IPS-NIHi7 (cell line): ENCODE results near the gene HOXD8.

Experiments used
- DNase-seq: peaks from one replicate; pipeline ENCODE4 v3.0.0; 2012; ENCODE audit warnings: mixed read lengths; ENCODE audit errors: extremely low spot score

The HOXD8 gene

DNA sequence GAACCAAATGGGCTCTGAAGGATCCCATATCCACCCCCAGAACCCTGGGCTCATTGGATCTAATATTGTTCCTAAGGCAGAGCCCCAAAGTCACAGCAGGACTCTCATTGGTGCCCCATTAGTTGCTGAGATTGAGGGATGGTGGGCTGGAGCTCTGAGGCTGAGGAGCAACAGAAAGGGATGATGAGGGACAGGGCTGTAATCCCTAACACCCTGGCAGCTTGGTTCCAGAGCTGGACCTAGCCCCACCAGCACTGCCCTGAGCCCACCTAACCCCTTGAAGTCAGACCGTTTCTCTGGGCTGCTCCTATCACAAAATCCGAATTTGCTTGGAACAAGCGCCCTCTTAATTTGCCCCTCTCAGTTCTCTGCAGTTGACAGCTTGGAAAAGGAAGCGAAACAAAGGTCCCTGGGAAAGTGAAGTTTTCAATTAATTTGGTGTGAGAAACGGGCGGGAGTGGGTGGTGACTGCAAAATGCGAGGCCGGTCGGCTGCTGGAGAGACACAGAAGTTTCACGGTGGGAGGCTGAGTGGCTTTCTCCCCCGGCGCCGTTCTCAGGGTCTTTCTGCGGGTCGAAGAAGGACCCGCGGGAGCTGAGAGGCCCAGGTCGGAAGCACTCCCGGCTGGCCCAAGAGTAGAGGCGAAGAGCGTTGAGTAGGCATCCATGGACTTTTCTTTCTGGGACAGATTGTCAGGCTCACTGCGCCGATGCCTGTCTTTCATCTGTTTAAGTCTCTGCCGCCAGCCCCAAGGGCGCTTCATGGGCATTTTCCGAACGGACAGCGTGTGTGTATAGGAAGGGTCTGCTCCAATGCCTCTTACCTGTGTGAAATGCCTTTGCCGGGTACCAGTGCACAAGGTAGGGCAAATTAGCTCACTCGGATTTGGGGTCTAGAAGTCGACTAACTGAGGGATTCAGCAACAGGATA lies 37.9 kb upstream of the HOXD8 start:
- no peak for DNase-seq

- peak; percentile 59 for DNase-seq
Observed at GRCh38 chr2:176092270-176093144, 37.0 kb upstream of the HOXD8 start, which contains the start of gene HOXD13. TSS of gene HOXD13 (plus strand) at chr2:176092721. CDS start at chr2:176092891, 170 bp downstream.

- no peak for DNase-seq
Observed at GRCh38 chr2:176093145-176093897, 36.2 kb upstream of the HOXD8 start.

DNA sequence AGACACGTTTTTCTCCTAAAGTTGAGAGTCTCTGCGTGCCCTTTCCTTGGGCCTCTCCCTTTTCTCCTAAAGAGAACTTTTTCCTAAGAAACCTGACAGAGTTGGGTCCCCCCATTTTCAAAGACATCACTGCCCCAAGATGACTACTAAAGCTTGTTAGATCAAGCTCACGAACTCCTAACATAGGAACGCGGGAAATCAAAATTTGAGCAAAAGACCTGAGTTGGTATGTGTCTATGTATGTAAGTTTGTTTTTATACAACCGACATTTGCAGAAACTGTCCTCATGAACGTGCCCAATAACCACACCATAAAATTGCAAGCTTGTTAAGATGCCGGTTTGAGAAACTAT lies 35.6 kb upstream of the HOXD8 start:
- no peak for DNase-seq

DNA sequence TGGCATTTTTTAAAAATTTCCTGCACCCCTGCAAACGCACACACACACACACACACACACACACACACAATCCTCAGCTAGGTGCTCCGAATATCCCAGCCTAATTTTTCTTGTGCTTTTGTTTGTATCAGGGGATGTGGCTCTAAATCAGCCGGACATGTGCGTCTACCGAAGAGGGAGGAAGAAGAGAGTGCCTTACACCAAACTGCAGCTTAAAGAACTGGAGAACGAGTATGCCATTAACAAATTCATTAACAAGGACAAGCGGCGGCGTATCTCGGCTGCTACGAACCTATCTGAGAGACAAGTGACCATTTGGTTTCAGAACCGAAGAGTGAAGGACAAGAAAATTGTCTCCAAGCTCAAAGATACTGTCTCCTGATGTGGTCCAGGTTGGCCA lies 35.2 kb upstream of the HOXD8 start:
- DNase-seq = no peak

- no peak for DNase-seq
Observed at GRCh38 chr2:176095421-176095820, 34.1 kb upstream of the HOXD8 start.

- no peak for DNase-seq
Observed at GRCh38 chr2:176096243-176096985, 33.1 kb upstream of the HOXD8 start.

DNA sequence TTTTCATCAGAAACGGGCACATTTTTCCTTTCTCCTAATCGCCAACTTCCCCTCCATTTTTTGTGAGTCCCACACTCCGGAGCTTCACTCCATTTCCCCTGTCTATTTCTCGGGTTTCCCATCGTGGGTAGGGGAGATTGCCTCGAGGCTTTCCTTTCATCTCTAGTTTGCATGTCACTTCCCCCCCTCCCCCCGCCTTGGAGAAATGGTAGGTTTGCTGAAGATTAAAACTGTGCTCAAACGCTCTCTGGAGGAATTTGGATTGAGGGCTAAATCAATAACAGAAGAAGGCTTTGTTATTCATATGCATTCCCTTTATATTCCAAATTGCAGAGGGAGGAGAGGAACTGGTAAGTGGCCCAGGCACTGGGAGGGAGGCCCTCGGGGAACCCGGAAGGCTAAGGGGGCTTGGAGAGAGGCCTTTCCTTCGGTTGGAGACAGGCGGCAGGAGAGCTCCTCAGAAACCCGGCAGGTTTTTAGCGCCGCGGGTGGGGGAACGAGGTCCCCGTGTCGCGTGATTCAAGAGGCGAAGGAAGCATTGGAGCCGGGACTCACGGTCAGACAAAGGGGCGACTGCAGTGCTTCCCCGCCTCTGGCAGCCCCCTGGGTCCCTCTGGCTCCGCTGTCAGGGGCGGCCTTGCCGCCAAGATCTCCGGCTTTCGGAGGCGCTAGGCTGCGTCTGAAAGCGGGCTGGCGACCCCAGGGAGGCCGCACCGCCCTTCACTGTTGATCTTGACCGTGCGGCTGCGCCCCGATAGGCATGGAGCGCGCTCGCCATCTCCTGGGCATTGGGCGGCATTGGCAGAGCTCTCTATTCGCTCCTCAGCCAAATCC lies 32.3 kb upstream of the HOXD8 start:
- peak; percentile 82 for DNase-seq

DNA sequence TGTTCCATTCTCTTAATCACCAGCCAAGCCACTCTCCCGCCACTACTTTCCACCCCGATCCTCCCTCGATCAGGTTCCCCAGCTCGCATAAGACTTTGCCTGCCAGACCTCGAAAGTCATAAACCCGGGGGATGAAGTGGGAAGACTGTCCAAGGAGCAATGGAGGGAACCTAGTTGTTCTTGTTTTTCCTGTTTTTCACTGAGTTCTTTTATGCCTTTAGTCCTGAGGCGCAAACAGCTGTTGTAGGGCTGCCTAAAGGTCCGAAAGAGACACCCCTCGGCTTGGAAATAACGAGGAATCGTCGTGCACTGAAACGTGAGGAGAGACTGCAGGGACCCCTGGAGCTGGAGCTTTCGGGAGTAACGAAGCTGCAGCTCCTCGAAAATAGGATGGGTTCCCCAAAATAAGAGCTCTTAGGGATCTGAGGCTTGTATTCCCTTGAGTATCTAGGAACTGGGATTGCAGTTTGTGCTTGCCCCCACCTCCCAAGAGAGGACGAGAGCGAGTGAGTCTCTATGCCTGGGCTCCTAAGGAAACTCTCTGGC lies 31.6 kb upstream of the HOXD8 start:
- no peak for DNase-seq

DNA sequence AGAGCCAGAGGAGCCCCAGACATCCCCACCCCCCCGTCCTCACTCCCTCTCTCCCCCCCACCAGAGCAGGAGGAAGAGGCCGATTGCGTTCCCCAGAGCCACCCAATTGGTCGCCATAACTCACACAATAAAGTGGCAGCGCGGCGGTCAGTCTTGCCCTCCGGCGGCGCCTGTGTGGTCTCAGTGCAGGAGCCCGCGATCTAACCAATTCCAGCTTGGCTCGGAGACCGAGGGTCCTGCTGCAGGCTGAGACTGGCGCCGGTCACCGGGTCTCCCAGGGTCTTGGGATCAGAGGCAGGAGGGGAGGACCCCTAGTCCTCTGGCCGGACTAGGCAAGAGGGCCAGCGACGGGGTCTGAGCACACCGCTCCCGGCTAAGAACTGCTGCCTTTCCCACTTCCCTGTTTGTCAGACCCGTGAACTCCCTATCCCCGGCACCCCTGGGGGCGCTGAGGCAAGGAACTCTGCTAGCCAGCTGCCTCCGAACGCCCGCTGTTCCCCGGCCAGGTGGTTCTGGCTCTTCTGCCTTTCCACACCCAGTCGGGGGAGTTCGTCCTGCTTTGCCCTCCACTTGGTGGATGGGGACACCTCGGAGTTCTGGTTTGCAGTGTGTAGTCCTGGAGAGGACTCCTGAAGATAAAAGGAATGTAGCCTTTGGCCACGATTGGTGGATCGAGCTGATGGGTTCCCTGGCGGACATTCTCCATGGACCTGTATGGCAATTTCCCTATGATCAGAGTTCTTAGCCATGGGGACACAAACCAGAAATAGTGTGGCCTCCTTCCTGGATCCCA lies 30.9 kb upstream of the HOXD8 start:
- peak; percentile 12 for DNase-seq

DNA sequence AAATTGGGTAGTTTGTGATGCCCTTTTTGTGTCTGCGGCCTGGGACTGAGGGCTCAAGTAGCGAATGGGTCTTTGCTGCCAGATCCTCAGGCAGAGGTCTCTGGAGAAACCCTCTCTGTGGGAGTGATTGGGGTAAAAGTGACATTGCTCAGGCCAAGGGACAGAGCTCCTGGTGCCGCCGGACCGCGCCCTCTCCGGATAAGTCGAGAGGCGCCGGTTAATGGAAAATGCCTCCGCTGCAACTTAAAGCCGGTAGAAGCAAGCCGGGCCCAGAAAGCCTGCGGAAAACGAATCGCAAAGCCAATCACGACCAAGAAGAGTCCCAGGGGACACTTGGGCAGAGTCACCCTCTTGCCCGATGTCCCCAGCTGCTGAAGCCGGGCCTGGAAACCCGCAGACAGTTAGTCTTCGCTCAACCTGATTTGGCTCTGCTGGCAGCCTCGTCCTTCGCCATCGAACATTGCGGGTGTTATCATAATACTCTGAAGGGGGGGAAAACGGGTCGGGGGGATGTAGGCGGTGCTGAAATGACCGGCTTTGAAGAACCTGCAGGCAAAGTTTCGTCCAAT lies 30.3 kb upstream of the HOXD8 start:
- DNase-seq = no peak

DNA sequence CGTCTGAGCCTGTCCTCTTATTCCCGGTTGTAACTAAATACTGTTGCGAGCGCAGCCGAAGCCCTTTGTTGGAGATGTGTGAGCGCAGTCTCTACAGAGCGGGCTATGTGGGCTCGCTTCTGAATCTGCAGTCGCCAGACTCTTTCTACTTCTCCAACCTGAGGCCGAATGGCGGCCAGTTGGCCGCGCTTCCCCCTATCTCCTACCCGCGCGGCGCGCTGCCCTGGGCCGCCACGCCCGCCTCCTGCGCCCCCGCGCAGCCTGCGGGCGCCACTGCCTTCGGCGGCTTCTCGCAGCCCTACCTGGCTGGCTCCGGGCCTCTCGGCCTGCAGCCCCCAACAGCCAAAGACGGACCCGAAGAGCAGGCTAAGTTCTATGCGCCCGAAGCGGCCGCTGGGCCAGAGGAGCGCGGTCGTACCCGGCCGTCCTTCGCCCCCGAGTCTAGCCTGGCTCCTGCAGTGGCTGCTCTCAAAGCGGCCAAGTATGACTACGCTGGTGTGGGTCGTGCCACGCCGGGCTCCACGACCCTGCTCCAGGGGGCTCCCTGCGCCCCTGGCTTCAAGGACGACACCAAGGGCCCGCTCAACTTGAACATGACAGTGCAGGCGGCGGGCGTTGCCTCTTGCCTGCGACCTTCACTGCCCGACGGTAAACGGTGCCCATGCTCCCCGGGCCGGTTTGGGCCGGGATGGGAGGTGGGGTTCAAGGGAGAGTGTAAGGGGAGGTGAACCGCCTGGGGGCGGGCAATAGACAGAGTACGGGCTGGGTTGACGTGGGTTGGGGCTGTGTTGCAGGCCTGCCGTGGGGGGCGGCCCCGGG lies 29.6 kb upstream of the HOXD8 start, which contains the start of gene HOXD12:
HOXD12 (plus strand) TSS at position 68 of the 819 bp plus-strand sequence; CDS start at position 75, 7 bp downstream.
- peak; percentile 10 for DNase-seq

DNA sequence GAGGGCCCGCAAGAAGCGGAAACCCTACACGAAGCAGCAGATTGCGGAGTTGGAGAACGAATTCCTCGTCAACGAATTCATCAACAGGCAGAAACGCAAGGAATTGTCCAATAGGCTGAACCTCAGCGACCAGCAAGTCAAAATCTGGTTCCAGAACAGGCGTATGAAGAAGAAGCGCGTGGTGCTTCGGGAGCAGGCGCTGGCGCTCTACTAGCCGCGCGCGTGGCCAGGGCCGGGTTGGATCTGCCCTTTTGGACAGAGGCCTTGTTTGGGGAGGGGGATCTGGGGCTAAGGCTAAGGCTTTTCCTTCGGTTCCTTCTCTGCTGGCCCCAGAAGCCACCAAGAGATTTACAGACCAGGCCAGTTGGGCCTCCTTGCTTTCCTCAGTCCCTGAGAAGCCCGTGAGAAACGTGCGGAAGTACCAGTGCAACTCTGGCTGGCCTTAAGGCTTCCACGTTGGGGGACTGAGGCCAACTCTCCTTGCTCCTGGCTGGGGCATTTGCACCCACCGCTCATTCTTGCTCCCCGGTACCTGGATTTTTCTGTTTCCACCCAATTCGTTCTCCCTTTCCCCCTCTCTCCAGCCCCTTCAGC lies 28.9 kb upstream of the HOXD8 start:
- DNase-seq = no peak

- no peak for DNase-seq
Observed at GRCh38 chr2:176101216-176101830, 28.2 kb upstream of the HOXD8 start.

- DNase-seq = no peak
Observed at GRCh38 chr2:176101842-176102241, 27.7 kb upstream of the HOXD8 start.

DNA sequence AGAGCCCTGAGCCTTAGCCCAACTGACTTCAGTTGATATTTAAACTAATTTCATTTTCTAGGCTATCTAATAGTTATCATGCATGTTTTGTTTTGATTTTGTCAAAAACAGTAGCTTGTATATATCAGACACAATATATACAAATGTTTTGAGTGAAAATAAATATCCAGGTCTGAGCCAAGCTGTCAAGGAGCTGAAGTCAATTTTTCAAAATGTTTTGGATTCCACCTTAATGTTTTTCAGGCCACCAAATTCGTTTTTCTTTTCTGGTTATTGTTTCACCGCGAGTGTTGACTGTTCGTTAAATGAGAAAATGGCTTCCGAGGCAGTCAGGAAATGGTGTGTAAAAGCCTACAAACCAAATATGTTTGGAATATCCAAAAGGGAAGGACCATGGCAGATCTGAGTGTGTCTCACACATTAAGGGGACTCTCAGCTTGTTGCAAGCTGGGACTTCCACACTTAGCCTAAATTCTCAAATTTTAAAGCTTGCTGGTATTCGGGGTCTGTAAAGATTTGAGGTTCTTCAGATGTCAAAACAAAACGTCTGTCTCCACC lies 27.1 kb upstream of the HOXD8 start:
- DNase-seq = no peak

- DNase-seq = no peak
Observed at GRCh38 chr2:176103194-176103593, 26.3 kb upstream of the HOXD8 start.
